HFFc6 (cell line): ENCODE results near the gene AP1G2. TPM values are rescaled to one million over a fixed set of nuclear protein-coding genes. Genes with fewer than 3 reads are reported as not detected.

Experiments used
- DNase-seq: peaks from one replicate; pipeline ENCODE4 v3.0.0-alpha.2; 2018
- H3K27ac Mint-ChIP-seq: 2 replicates; pipeline ENCODE4 v1.8.0; 2020; ENCODE audit warnings: mild to moderate bottlenecking, mixed read lengths
- H3K27me3 Mint-ChIP-seq: 2 replicates; pipeline ENCODE4 v1.8.0; 2021; ENCODE audit warnings: mild to moderate bottlenecking, moderate library complexity, mixed read lengths; ENCODE audit not compliant: insufficient read depth
- H3K36me3 Mint-ChIP-seq: 2 replicates; pipeline ENCODE4 v1.8.0; 2021; ENCODE audit warnings: low read depth, mixed read lengths
- H3K4me1 Mint-ChIP-seq: 2 replicates; pipeline ENCODE4 v1.8.0; 2020; ENCODE audit warnings: low read depth, mixed read lengths
- H3K4me3 Mint-ChIP-seq: 2 replicates; pipeline ENCODE4 v1.8.0; 2020; ENCODE audit warnings: mild to moderate bottlenecking, moderate library complexity, mixed read lengths
- H3K9me3 Mint-ChIP-seq: 2 replicates; pipeline ENCODE4 v1.8.0; 2020; ENCODE audit warnings: mild to moderate bottlenecking, mixed read lengths
- total RNA-seq, 6 experiments: library from RNA; stranded (reverse); fragmentation: NEBNext Ultra II Directional; extraction: Animal tissue kit (Norgen Biotek cat#: 25700); gene quantifications; 2 replicates in 1 of 6; 3 replicates in 5 of 6; pipeline ENCODE4 v1.2.3, GENCODE V29; 2021
- TF ChIP-seq, protein P1 (sequence below): fragments of 200-600 bp; sonication (generic); IDR thresholded peaks from 2 replicates; pipeline ENCODE4 v1.5.0; 2021; ENCODE audit warnings: antibody characterized with exemption, mild to moderate bottlenecking

Gene AP1G2
- total RNA-seq, 6 experiments from 2014 or later = 1.6 to 8.3 (median 2.2) TPM

DNA sequence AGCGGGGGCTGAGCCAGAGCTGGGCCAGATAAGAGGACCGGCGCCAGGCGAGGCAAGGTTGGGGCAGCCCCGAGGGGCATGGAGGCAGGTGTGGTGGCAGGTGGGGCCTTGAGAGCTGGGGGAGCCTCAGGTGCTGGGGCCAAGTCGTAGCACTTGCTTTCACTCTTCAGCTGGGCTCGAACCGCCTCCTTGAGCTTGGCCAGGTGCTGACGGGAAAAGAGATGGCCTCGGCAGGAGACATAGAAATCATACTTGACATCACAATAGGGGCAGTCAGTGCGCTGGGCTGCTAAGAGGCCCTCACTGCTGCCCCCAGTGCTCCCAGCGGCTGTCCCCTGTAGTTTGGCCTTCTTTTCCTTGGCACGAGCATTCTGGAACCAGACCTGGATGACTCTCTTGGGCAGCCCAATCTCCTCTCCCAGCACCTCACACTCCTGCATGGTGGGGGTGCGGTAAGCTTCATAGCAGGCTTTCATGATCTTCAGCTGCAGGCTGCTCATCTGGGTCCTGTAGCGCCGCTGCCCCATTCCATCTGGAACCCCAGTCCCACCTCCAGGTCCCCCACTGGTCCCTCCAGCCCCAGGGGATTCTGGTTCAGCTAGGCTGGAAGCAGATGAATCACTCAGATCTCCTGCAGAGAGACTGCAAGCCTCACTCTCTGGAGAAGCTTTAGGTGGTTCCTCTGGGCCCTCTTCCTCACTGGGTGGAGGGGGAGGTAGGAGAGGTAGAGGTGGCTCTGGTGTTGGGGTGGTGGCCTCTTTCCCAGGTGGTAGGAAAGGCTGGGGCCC, 44.2 kb downstream of the AP1G2 start:
- Mint-ChIP-seq H3K36me3 (no peaks in the 10 kb centered on the region), H3K27me3 (peaks cover 8% of the 10 kb centered on the region)

GRCh38 chr14:23522643-23523198, 44.9 kb downstream of the AP1G2 start:
- H3K4me3 Mint-ChIP-seq = no peak overlapping the region
- TF ChIP-seq, protein P1, sequence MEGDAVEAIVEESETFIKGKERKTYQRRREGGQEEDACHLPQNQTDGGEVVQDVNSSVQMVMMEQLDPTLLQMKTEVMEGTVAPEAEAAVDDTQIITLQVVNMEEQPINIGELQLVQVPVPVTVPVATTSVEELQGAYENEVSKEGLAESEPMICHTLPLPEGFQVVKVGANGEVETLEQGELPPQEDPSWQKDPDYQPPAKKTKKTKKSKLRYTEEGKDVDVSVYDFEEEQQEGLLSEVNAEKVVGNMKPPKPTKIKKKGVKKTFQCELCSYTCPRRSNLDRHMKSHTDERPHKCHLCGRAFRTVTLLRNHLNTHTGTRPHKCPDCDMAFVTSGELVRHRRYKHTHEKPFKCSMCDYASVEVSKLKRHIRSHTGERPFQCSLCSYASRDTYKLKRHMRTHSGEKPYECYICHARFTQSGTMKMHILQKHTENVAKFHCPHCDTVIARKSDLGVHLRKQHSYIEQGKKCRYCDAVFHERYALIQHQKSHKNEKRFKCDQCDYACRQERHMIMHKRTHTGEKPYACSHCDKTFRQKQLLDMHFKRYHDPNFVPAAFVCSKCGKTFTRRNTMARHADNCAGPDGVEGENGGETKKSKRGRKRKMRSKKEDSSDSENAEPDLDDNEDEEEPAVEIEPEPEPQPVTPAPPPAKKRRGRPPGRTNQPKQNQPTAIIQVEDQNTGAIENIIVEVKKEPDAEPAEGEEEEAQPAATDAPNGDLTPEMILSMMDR = no peak
- H3K9me3 Mint-ChIP-seq = no peaks in the 10 kb centered on the region
- no peak overlapping the region for H3K27ac Mint-ChIP-seq
- H3K27me3 Mint-ChIP-seq = peaks cover 8% of the 10 kb centered on the region
- H3K36me3 Mint-ChIP-seq = no peaks in the 10 kb centered on the region
- no peak for DNase-seq
- no peaks in the 10 kb centered on the region for H3K4me1 Mint-ChIP-seq

More for the DNA sequence above, 44.2 kb downstream of the AP1G2 start:
- no peak overlapping the region for H3K27ac Mint-ChIP-seq
- no peak for DNase-seq
- H3K4me1 Mint-ChIP-seq = no peaks in the 10 kb centered on the region
- no peak overlapping the region for H3K4me3 Mint-ChIP-seq
- TF ChIP-seq, protein P1 = no peak
- H3K9me3 Mint-ChIP-seq = no peaks in the 10 kb centered on the region

GRCh38 chr14:23521785-23522640, 45.6 kb downstream of the AP1G2 start:
- Mint-ChIP-seq H3K9me3 (no peaks in the 10 kb centered on the region), H3K27ac (no peak overlapping the region), H3K4me1 (no peaks in the 10 kb centered on the region), H3K4me3 (no peak overlapping the region), H3K27me3 (peaks cover 8% of the 10 kb centered on the region), H3K36me3 (no peaks in the 10 kb centered on the region)
- no peak for DNase-seq
- TF ChIP-seq, protein P1 = no peak

- peaks cover 8% of the 10 kb centered on the region for H3K27me3 Mint-ChIP-seq
- no peaks in the 10 kb centered on the region for H3K36me3 Mint-ChIP-seq
- no peaks in the 10 kb centered on the region for H3K4me1 Mint-ChIP-seq
- TF ChIP-seq, protein P1 = no peak
- no peak for DNase-seq
- H3K4me3 Mint-ChIP-seq = no peak overlapping the region
- no peak overlapping the region for H3K27ac Mint-ChIP-seq
- H3K9me3 Mint-ChIP-seq = no peaks in the 10 kb centered on the region
These were observed 46.6 kb downstream of the AP1G2 start for GRCh38 chr14:23520899-23521533.

DNA sequence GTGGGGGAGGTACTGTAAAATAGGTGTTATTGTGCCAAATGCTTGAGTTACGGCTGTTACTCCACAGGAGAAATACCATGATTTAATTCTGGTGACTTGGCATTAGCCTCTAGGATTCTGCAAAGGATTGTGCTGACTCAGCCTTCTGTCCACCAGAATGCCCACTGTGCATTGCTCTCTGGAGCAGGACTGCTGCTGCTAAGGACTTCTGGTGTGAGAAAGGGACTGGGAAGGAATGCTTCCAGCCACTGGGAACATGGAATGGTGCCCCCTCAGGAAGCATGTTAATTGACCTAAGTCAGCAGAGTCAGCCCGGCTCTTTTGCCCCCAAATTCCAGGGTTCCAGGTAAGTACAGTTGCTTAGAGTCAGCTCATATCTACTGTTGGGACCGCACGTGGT, 48.9 kb downstream of the AP1G2 start:
- no peak for DNase-seq

More for the DNA sequence above, 48.9 kb downstream of the AP1G2 start:
- Mint-ChIP-seq H3K9me3 (no peaks in the 10 kb centered on the region), H3K36me3 (no peaks in the 10 kb centered on the region), H3K27ac (no peak overlapping the region), H3K27me3 (peaks cover 8% of the 10 kb centered on the region), H3K4me1 (no peaks in the 10 kb centered on the region), H3K4me3 (no peak overlapping the region)
- TF ChIP-seq, protein P1 = no peak
